ENCODE data around the gene VAV2.
A peak's percentile ranks its signal among the peaks of the same experiment; 100 is the strongest.

VAV2 gene

DNA sequence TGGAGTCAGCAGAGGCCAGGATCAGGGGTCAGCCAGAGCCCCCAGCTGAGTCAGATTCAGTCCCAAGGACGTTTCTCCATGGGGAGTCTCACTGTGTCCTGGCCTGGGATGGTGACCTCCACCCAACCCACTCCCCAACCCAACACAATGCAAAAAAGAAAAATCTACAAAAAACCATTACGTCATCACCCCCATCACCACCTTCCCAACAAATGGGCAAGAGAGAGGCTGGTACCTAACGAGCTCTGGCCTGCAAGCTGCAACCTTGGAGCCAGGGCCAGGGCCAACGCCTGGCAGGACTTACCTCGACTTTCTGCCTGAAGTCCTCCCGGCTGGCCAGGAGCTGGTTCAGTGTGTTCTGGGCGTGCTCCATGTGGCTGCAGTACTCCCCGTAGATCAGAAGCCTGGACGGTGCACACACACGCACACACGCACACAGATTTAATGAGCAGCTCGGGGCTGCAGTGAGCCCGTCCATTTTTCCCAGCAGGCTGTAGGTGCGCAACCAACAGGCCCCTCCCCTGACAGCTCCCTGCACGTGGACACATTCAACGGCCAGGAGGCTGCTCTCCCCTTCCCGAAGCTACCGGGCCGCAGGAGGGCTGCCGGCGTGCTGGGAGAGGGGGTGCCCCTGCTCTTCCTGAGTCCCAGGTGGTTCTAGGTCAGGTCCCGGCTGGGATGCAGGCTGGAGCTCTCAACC is 194.6 kb downstream of the VAV2 start:
- no peak for DNase-seq (ENCODE audit: low read depth)

GRCh38 chr9:133796562-133796961 is 195.6 kb downstream of the VAV2 start:
- no peak for DNase-seq (ENCODE audit: low read depth)

GRCh38 chr9:133795049-133795448 is 197.1 kb downstream of the VAV2 start:
- DNase-seq (ENCODE audit: low read depth): no peak

GRCh38 chr9:133794016-133794760 is 197.9 kb downstream of the VAV2 start:
- no peak for DNase-seq (ENCODE audit: low read depth)

- no peak for DNase-seq (ENCODE audit: low read depth)
Observed at GRCh38 chr9:133793471-133793870, 198.7 kb downstream of the VAV2 start.

GRCh38 chr9:133792721-133793470 is 199.2 kb downstream of the VAV2 start:
- DNase-seq (ENCODE audit: low read depth): peak; percentile 11

DNA sequence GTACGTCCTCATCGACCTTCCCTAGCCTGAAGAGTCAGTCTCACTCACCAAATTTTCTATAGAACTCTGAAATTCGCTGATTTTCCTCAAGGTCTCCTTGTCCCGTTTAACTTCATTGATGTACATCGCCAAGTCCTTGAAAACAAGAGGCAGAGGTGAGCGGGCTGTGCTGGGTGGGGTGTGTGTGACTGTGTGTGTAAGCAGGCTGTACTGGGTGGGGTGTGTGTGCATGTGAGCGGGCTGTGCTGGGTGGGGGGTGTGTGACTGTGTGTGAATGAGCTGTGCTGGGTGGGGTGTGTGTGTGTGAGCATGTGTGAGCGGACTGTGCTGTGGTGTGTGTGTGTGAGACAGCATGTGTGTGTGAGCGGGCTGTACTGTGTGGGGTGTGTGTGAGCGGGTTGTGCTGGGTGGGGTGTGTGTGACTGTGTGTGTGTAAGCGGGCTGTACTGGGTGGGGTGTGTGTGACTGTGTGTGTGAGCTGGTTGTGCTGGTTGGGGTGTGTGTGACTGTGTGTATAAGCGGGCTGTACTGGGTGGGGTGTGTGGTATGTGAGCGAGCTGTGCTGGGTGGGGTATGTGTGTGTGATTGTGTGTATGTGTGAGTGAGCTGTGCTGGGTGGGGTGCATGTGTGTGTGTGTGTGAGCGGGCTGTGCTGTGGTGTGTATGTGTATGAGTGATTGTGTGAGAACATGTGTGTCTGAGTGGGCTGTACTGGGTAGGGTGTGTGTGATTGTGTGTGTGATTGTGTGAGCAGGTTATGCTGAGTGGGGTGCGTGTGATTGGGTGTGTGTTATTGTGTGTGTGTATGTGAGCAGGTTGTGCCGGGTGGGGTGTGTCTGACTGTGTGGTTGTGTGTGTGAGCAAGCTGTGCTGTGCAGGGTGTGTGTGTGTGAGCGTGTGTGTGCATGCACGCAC is 200.1 kb downstream of the VAV2 start:
- DNase-seq (ENCODE audit: low read depth): no peak

- no peak for DNase-seq (ENCODE audit: low read depth)
Observed at GRCh38 chr9:133791069-133791468, 201.1 kb downstream of the VAV2 start.

GRCh38 chr9:133789778-133790177 is 202.3 kb downstream of the VAV2 start:
- no peak for DNase-seq (ENCODE audit: low read depth)

- DNase-seq (ENCODE audit: low read depth): no peak
Observed at GRCh38 chr9:133788819-133789717, 203.1 kb downstream of the VAV2 start.

DNA sequence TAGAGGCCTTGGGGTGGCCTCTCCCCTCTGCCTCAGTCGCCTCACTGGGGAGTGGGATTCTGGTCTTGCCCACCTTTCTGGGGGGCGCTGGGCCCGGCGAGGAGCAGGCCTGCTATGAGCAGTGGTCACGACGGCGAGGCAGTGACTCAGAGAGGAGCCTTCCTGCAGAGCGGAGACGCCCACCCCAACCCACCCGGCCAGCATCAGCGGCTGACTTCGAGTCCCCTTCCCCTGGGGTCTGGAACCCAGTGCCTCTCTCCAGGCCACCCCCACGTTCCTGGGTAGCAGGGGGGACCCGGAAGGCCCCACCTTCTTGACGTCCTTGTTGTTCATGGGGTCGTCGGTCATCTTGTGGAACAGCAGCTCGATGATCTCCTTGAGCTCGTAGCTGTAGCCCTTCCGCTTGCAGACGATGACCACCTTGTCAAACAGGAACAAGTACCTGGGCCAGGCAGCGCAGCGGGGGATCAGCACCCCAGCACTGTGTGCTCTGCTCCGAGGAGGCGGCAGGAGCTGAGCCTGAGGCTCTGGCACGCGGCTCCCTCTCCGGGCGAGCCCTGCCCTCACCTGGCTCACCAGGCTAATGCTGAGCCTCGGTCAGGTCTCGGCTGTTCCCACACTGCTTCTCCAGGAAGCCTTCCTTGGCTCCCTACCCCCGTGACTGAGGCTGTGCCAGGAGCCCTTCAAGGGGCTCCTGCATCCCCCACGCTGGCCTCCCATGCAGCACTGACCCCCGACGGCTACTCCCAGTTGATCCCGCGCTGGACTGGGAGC is 203.9 kb downstream of the VAV2 start:
- no peak for DNase-seq (ENCODE audit: low read depth)

DNA sequence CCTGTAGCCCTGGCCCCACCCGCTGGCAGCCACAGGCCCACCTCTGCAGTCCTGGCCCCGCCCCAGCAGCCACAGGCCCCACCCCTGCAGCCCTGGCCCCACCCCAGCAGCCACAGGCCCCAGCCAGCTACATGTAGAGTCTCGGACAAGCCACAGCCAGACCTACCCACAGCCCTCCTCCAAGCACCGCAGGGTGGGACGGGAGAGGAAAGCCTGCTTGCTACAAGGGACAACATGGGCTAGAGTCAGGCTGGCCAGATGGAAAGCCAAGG is 204.4 kb downstream of the VAV2 start:
- DNase-seq (ENCODE audit: low read depth): no peak

GRCh38 chr9:133786907-133787753 is 205.0 kb downstream of the VAV2 start:
- DNase-seq (ENCODE audit: low read depth): no peak

- no peak for DNase-seq (ENCODE audit: low read depth)
Observed at GRCh38 chr9:133786371-133786753, 205.8 kb downstream of the VAV2 start.

GRCh38 chr9:133785753-133786370 is 206.3 kb downstream of the VAV2 start:
- DNase-seq (ENCODE audit: low read depth): no peak

DNA sequence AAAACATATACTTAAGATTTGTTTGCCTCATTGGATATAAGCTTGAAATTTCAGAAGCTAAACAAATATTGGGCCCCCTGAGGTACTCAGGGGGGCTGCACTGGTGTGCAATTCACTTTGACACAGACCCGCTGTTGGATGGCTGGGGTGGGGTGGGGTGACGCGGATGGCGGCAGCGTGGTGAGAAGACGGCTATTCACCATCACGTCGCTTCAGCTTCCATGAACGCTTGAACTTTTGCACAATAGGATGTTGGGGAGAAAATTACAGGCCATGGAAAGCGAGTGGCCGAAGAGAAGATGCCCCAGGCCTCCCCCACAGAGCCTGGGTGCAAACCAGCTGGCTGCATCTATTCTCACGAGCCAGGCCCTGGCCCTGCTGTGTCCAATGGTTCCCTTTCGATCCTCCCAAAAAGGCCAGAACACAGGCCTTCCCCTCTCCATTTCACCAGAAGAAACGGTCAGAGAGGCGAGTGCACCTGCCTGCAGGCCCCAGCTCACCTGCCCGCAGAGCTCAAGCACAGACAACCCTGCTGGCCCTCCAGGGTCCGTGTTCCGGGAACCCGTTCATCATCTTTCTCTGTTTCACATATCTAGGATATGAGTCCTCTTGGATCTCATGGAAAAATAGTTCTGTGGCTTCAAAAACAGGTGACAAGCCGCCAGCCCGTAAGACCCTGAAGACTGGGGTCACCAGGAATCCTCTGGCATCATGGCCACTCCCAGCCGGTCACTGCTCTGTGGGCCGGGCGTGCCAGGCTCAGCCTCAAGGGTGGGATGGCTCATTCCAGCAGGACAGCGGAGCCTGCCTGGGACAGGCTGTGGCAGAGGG is 207.2 kb downstream of the VAV2 start:
- DNase-seq (ENCODE audit: low read depth): no peak

GRCh38 chr9:133783331-133783731 is 208.8 kb downstream of the VAV2 start:
- DNase-seq (ENCODE audit: low read depth): no peak

Data from stimulated activated CD8-positive, alpha-beta memory T cell treated with anti-CD3 and anti-CD28 coated beads, Interleukin-12 subunit alpha, Interleukin-12 subunit beta, amount 100 ng/mL, for 1 hour (primary cell).